Measurements from ENCODE around the gene HOXB3.

- TF ChIP-seq CTCF (IDR thresholded peaks at IDR 0.05; ENCODE audit: low read length) (no peak), EZH2 (IDR thresholded peaks at IDR 0.05; ENCODE audit: borderline replicate concordance, low read length) (no peak)
Measured at GRCh38 chr17:48528936-48529682, 60.9 kb downstream of the HOXB3 start.
